HEK293 (cell line): Measurements from ENCODE around the gene AIM2.

ENCODE experiments used
- CTCF ChIA-PET: fragments of 350-600 bp; formaldehyde crosslinking; extraction: SDS; loops from one replicate; lab custom pipeline; 2021; ENCODE audit warnings: antibody characterized with exemption; lab: Yijun Ruan, JAX
- POLR2A ChIA-PET: fragments of 300-600 bp; formaldehyde crosslinking; extraction: SDS; loops from one replicate; lab custom pipeline; 2020; ENCODE audit warnings: antibody characterized with exemption, inconsistent platforms; lab: Yijun Ruan, JAX
- H3K27ac ChIP-seq: fragments of 200-500 bp; sonication (Bioruptor generic); 2 replicates; pipeline ENCODE4 v1.5.1; 2014; ENCODE audit warnings: low read depth, low read length, control low read depth, inconsistent platforms; ENCODE audit errors: extremely low read depth
- H3K36me3 ChIP-seq, 2 experiments: fragments of 200-500 bp in 1 of 2; sonication (Bioruptor generic) in 1 of 2; 1 replicate in 1 of 2; 2 replicates in 1 of 2; pipeline ENCODE4 v1.5.1; 2014 to 2017; ENCODE audit warnings: inconsistent platforms in 2 of 2, low read length in 2 of 2; ENCODE audit not compliant: control insufficient read depth in 2 of 2, insufficient read depth in 1 of 2
- H3K4me1 ChIP-seq: fragments of 200-500 bp; sonication (Bioruptor generic); 2 replicates; pipeline ENCODE4 v1.5.1; 2014; ENCODE audit warnings: mild to moderate bottlenecking, low read length, inconsistent platforms; ENCODE audit not compliant: control insufficient read depth, insufficient read depth
- H3K4me3 ChIP-seq: 2 replicates; pipeline ENCODE4 v1.5.1; 2011; ENCODE audit warnings: low read depth, mild to moderate bottlenecking, control low read depth, low read length, moderate library complexity
- H3K9me3 ChIP-seq: fragments of 200-500 bp; sonication (Bioruptor generic); 2 replicates; pipeline ENCODE4 v1.5.1; 2014; ENCODE audit warnings: low read depth, low read length, inconsistent platforms; ENCODE audit not compliant: control insufficient read depth, insufficient read depth
- GLI4 ChIP-seq: fragments of 450-650 bp; formaldehyde crosslinking; IDR thresholded peaks from 2 replicates; pipeline ENCODE4 v1.5.1; 2016; ENCODE audit warnings: missing biosample characterization, missing genetic modification characterization
- KLF10 ChIP-seq: fragments of 450-650 bp; IDR thresholded peaks from 2 replicates; pipeline ENCODE4 v1.5.1; 2018; ENCODE audit warnings: missing biosample characterization, mild to moderate bottlenecking, missing genetic modification characterization
- KLF7 ChIP-seq: fragments of 450-650 bp; formaldehyde crosslinking; IDR thresholded peaks from 2 replicates; pipeline ENCODE4 v1.5.1; 2016; ENCODE audit warnings: missing biosample characterization, missing genetic modification characterization, borderline replicate concordance
- PRDM1 ChIP-seq: fragments of 450-650 bp; formaldehyde crosslinking; IDR thresholded peaks from 2 replicates; pipeline ENCODE4; 2016; ENCODE audit warnings: missing biosample characterization, missing genetic modification characterization
- SALL2 ChIP-seq: fragments of 450-650 bp; formaldehyde crosslinking; IDR thresholded peaks from 2 replicates; pipeline ENCODE4 v1.5.0; 2017; ENCODE audit warnings: missing biosample characterization, mild to moderate bottlenecking, missing genetic modification characterization, borderline replicate concordance
- SCRT2 ChIP-seq: fragments of 450-650 bp; formaldehyde crosslinking; IDR thresholded peaks from 2 replicates; pipeline ENCODE4 v1.5.1; 2016; ENCODE audit warnings: missing biosample characterization, missing genetic modification characterization
- ZEB2 ChIP-seq: fragments of 450-650 bp; formaldehyde crosslinking; IDR thresholded peaks from 2 replicates; pipeline ENCODE4 v1.5.1; 2016; ENCODE audit warnings: missing biosample characterization, missing genetic modification characterization
- ZFHX2 ChIP-seq: fragments of 450-650 bp; formaldehyde crosslinking; conservative IDR thresholded peaks from 2 replicates; pipeline ENCODE4 v1.5.1; 2016; ENCODE audit warnings: missing biosample characterization, missing genetic modification characterization
- ZFP69B ChIP-seq: fragments of 450-650 bp; formaldehyde crosslinking; IDR thresholded peaks from 2 replicates; pipeline ENCODE4 v1.5.1; 2016; ENCODE audit warnings: missing biosample characterization, missing genetic modification characterization
- ZNF114 ChIP-seq: fragments of 450-650 bp; formaldehyde crosslinking; IDR thresholded peaks from 2 replicates; pipeline ENCODE4 v1.5.0; 2017; ENCODE audit warnings: missing biosample characterization, missing genetic modification characterization
- ZNF174 ChIP-seq: fragments of 450-650 bp; formaldehyde crosslinking; IDR thresholded peaks from 2 replicates; pipeline ENCODE4 v1.5.0; 2017; ENCODE audit warnings: missing biosample characterization, mild to moderate bottlenecking, missing genetic modification characterization
- ZNF23 ChIP-seq: fragments of 450-650 bp; formaldehyde crosslinking; IDR thresholded peaks from 2 replicates; pipeline ENCODE4 v1.5.1; 2016; ENCODE audit warnings: missing biosample characterization, missing genetic modification characterization, borderline replicate concordance
- ZNF335 ChIP-seq: fragments of 450-650 bp; formaldehyde crosslinking; conservative IDR thresholded peaks from 2 replicates; pipeline ENCODE4 v1.5.1; 2016; ENCODE audit warnings: missing biosample characterization, missing genetic modification characterization
- ZNF404 ChIP-seq: fragments of 450-650 bp; formaldehyde crosslinking; IDR thresholded peaks from 2 replicates; pipeline ENCODE4 v1.5.1; 2017; ENCODE audit warnings: missing biosample characterization, missing genetic modification characterization
- ZNF560 ChIP-seq: fragments of 450-650 bp; formaldehyde crosslinking; IDR thresholded peaks from 2 replicates; pipeline ENCODE4 v1.5.1; 2017; ENCODE audit warnings: missing biosample characterization, missing genetic modification characterization, borderline replicate concordance
- ZNF621 ChIP-seq: fragments of 450-650 bp; formaldehyde crosslinking; IDR thresholded peaks from 2 replicates; pipeline ENCODE4 v1.5.1; 2017; ENCODE audit warnings: missing biosample characterization, missing genetic modification characterization
- ZNF707 ChIP-seq: fragments of 450-650 bp; formaldehyde crosslinking; IDR thresholded peaks from 2 replicates; pipeline ENCODE4 v1.5.1; 2016; ENCODE audit warnings: missing biosample characterization, missing genetic modification characterization
- ZXDB ChIP-seq: fragments of 450-650 bp; formaldehyde crosslinking; IDR thresholded peaks from 2 replicates; pipeline ENCODE4 v1.5.1; 2016; ENCODE audit warnings: missing biosample characterization, missing genetic modification characterization
- TF ChIP-seq, protein P1 (sequence below): fragments of 450-650 bp; formaldehyde crosslinking; IDR thresholded peaks from 2 replicates; pipeline ENCODE4 v1.5.1; 2016; ENCODE audit warnings: missing biosample characterization, missing genetic modification characterization
- TF ChIP-seq, protein P2 (sequence below): fragments of 450-650 bp; formaldehyde crosslinking; IDR thresholded peaks from 2 replicates; pipeline ENCODE4 v1.5.1; 2016; ENCODE audit warnings: missing biosample characterization, missing genetic modification characterization
- TF ChIP-seq, protein P3 (sequence below): fragments of 450-650 bp; formaldehyde crosslinking; IDR thresholded peaks from 2 replicates; pipeline ENCODE4 v1.5.1; 2016; ENCODE audit warnings: missing biosample characterization, missing genetic modification characterization
- TF ChIP-seq, protein P4 (sequence below): fragments of 450-650 bp; formaldehyde crosslinking; IDR thresholded peaks from 2 replicates; pipeline ENCODE4 v1.5.1; 2017; ENCODE audit warnings: missing biosample characterization, mild to moderate bottlenecking, missing genetic modification characterization, moderate library complexity

Gene AIM2

DNA sequence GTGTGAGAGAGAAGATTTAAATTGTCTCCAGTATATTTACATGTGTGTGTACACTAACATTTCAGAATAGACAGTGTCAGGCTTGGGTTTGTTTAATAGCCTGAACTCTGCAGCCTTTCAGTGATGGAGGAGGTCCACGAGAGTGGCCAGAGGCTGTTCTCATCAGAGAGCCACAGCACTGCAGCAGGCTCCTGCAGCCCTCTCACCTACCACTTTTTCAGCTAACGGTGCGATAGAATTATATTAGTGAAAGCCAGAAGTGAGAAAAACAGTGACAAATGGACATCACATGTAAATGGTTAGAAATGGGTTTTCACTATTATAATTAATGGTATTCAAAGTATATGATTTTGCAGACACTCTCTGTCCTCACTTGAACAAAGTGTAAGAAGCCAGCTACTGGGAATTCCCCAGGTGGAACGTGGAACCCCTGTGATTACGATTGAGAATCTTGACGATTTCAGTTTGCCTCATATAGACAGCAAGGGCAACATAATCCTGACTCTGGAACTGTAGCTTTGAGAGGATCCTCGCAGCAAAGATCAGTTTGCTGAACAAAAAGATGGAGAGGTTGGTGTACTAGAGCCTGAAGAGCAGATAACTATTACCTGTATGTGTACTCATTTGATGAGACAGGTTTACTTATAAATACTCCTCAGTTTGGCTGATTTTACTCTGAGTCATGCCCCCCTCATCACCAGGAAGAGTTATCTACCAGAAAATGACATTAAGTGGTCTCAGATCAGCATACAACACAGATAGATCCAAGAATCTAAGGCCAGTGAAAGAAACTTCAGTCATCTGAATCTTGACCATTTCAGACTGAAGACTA lies 35.5 kb downstream of the AIM2 start (continued):
- TF ChIP-seq, protein P1, sequence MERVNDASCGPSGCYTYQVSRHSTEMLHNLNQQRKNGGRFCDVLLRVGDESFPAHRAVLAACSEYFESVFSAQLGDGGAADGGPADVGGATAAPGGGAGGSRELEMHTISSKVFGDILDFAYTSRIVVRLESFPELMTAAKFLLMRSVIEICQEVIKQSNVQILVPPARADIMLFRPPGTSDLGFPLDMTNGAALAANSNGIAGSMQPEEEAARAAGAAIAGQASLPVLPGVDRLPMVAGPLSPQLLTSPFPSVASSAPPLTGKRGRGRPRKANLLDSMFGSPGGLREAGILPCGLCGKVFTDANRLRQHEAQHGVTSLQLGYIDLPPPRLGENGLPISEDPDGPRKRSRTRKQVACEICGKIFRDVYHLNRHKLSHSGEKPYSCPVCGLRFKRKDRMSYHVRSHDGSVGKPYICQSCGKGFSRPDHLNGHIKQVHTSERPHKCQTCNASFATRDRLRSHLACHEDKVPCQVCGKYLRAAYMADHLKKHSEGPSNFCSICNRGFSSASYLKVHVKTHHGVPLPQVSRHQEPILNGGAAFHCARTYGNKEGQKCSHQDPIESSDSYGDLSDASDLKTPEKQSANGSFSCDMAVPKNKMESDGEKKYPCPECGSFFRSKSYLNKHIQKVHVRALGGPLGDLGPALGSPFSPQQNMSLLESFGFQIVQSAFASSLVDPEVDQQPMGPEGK (tag by site-specific recombination), result no peak
- TF ChIP-seq ZFHX2 (tag by site-specific recombination) (no peak), ZNF560 (tag by site-specific recombination) (no peak), PRDM1 (tag by site-specific recombination) (no peak), ZNF23 (tag by site-specific recombination) (no peak), SCRT2 (tag by site-specific recombination) (no peak)
- TF ChIP-seq, protein P2, sequence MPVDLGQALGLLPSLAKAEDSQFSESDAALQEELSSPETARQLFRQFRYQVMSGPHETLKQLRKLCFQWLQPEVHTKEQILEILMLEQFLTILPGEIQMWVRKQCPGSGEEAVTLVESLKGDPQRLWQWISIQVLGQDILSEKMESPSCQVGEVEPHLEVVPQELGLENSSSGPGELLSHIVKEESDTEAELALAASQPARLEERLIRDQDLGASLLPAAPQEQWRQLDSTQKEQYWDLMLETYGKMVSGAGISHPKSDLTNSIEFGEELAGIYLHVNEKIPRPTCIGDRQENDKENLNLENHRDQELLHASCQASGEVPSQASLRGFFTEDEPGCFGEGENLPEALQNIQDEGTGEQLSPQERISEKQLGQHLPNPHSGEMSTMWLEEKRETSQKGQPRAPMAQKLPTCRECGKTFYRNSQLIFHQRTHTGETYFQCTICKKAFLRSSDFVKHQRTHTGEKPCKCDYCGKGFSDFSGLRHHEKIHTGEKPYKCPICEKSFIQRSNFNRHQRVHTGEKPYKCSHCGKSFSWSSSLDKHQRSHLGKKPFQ (tag by site-specific recombination), result no peak
- TF ChIP-seq, all 188 proteins: peak for 0

DNA sequence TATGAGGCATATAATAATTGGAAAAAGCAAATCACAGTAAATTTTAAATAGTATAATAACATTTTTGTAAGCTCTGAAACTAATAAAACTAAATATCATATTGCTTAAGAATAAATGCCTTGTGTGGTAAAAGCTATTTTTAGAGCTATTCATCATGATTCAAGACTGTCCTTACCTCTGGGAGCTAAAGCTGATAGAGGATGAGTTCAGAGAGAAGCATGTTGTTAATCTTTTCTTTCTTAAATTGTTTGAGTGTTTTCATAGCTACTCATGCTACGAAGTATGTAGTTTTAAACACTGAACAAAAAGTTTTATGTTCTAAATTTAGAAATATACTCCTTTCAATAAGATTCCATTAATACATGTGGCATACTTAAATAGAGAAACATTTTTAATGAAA lies 36.4 kb downstream of the AIM2 start:
- ChIA-PET CTCF (no interaction called here), POLR2A (interaction anchor here (0.7 kb wide), 1 partner anchor 11 kb away, joined by 3 read pairs; no protein-coding TSS in a partner anchor)

More for the DNA sequence above, 36.4 kb downstream of the AIM2 start:
- TF ChIP-seq ZNF335 (tag by site-specific recombination) (no peak), ZXDB (tag by site-specific recombination) (no peak), GLI4 (no peak), KLF7 (no peak), ZNF707 (tag by site-specific recombination) (no peak), ZNF114 (no peak), ZNF174 (tag by site-specific recombination) (no peak), ZNF404 (tag by site-specific recombination) (no peak), ZFP69B (tag by site-specific recombination) (no peak), KLF10 (tag by site-specific recombination) (no peak), ZNF621 (tag by site-specific recombination) (no peak), ZEB2 (tag by site-specific recombination) (no peak), SALL2 (tag by site-specific recombination) (no peak)
- TF ChIP-seq, protein P3, sequence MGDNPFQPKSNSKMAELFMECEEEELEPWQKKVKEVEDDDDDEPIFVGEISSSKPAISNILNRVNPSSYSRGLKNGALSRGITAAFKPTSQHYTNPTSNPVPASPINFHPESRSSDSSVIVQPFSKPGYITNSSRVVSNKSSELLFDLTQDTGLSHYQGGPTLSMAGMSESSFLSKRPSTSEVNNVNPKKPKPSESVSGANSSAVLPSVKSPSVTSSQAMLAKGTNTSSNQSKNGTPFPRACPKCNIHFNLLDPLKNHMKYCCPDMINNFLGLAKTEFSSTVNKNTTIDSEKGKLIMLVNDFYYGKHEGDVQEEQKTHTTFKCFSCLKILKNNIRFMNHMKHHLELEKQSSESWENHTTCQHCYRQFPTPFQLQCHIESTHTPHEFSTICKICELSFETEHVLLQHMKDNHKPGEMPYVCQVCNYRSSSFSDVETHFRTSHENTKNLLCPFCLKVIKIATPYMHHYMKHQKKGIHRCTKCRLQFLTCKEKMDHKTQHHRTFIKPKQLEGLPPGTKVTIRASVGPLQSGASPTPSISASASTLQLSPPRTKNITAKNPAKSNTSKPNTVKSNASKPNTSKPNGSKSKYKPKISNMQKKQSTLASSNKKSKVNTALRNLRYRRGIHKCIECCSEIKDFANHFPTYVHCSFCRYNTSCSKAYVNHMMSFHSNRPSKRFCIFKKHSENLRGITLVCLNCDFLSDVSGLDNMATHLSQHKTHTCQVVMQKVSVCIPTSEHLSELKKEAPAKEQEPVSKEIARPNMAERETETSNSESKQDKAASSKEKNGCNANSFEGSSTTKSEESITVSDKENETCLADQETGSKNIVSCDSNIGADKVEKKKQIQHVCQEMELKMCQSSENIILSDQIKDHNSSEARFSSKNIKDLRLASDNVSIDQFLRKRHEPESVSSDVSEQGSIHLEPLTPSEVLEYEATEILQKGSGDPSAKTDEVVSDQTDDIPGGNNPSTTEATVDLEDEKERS (tag by site-specific recombination), result no peak
- TF ChIP-seq, protein P4, sequence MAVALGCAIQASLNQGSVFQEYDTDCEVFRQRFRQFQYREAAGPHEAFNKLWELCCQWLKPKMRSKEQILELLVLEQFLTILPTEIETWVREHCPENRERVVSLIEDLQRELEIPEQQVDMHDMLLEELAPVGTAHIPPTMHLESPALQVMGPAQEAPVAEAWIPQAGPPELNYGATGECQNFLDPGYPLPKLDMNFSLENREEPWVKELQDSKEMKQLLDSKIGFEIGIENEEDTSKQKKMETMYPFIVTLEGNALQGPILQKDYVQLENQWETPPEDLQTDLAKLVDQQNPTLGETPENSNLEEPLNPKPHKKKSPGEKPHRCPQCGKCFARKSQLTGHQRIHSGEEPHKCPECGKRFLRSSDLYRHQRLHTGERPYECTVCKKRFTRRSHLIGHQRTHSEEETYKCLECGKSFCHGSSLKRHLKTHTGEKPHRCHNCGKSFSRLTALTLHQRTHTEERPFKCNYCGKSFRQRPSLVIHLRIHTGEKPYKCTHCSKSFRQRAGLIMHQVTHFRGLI (tag by site-specific recombination), result no peak
- Histone ChIP-seq H3K27ac (no peak overlapping the region), H3K9me3 (no peaks in the 10 kb centered on the region), H3K4me3 (no peak overlapping the region), H3K4me1 (no peaks in the 10 kb centered on the region), H3K36me3 (peaks cover 6 to 75% of the 10 kb centered on the region in 2 experiments; a peak in 1 of 3 replicates)
